H1 (cell line): Measurements from ENCODE around the gene PXMP4. TPM values are rescaled to one million over a fixed set of nuclear protein-coding genes. Genes with fewer than 3 reads are reported as not detected.

Source experiments
- CTCF ChIA-PET: fragments of 300-600 bp; sonication (Branson Sonifier 250); formaldehyde crosslinking; loops from one replicate; lab custom pipeline; 2021; ENCODE audit not compliant: partially characterized antibody; lab: Charles Lee
- POLR2A ChIA-PET: fragments of 300-600 bp; sonication (Branson Sonifier 250); formaldehyde crosslinking; loops from one replicate; lab custom pipeline; 2021; ENCODE audit warnings: inconsistent platforms; ENCODE audit not compliant: partially characterized antibody; lab: Charles Lee
- DNase-seq, 2 experiments: peaks; one replicate each; pipeline versions ENCODE4 v3.0.0 to v3.0.0-alpha.2; 2010 to 2022; ENCODE audit warnings: low spot score in 2 of 2, low read depth in 1 of 2, mixed read lengths in 1 of 2
- FAIRE-seq: peaks from 2 replicates; lab custom pipeline; 2011; peaks lifted over from hg19 to GRCh38; lab: Jason Lieb, UNC
- H2AFZ ChIP-seq: 2 replicates; pipeline ENCODE4 v1.8.1; 2012; ENCODE audit warnings: low read length, inconsistent platforms
- H2AK5ac ChIP-seq: 2 replicates; pipeline ENCODE4 v1.6.1; 2013; ENCODE audit warnings: low read depth, low read length
- H2BK120ac ChIP-seq: replicated peaks from 2 replicates; pipeline ENCODE3; 2013; ENCODE audit warnings: low read depth, low read length, inconsistent platforms
- H2BK12ac ChIP-seq: 2 replicates; pipeline ENCODE4 v1.6.1; 2013; ENCODE audit warnings: low read depth, low read length
- H2BK15ac ChIP-seq: 2 replicates; pipeline ENCODE4 v1.6.1; 2013; ENCODE audit warnings: low read length
- H2BK20ac ChIP-seq: 2 replicates; pipeline ENCODE4 v1.6.1; 2013; ENCODE audit warnings: low read length
- H2BK5ac ChIP-seq: 2 replicates; pipeline ENCODE4 v1.6.1; 2013; ENCODE audit warnings: low read depth, low read length
- H3K14ac ChIP-seq: 2 replicates; pipeline ENCODE4 v1.6.1; 2013; ENCODE audit warnings: inconsistent platforms; ENCODE audit not compliant: insufficient read length
- H3K18ac ChIP-seq: 2 replicates; pipeline ENCODE4 v1.6.1; 2013; ENCODE audit warnings: low read length; ENCODE audit errors: extremely low read depth
- H3K23ac ChIP-seq: 2 replicates; pipeline ENCODE4 v1.6.1; 2013; ENCODE audit warnings: inconsistent platforms; ENCODE audit not compliant: insufficient read length
- H3K23me2 ChIP-seq: 2 replicates; pipeline ENCODE4 v1.6.1; 2013; ENCODE audit warnings: low read depth, low read length
- H3K27ac ChIP-seq: 2 replicates; pipeline ENCODE4 v1.6.1; 2011; ENCODE audit warnings: low read depth, low read length, inconsistent platforms
- H3K27me3 ChIP-seq, 4 experiments: replicated peaks in 1 of 4; 1 replicate in 1 of 4; 2 replicates in 3 of 4; pipeline versions ENCODE4 v1.6.1 to v1.8.1; 2011 to 2013; ENCODE audit warnings: low read length in 3 of 4, mild to moderate bottlenecking in 3 of 4, inconsistent platforms in 2 of 4, mixed read lengths in 2 of 4, moderate library complexity in 1 of 4; ENCODE audit not compliant: control insufficient read depth in 3 of 4, insufficient read depth in 3 of 4; ENCODE audit errors: extremely low read depth in 1 of 4
- H3K36me3 ChIP-seq, 4 experiments: 2 replicates each; pipeline versions ENCODE4 v1.6.1 to v1.8.1; 2011 to 2013; ENCODE audit warnings: mild to moderate bottlenecking in 4 of 4, low read length in 3 of 4, moderate library complexity in 2 of 4, control low read depth in 1 of 4, inconsistent platforms in 1 of 4; ENCODE audit not compliant: insufficient read depth in 4 of 4, control insufficient read depth in 2 of 4
- H3K4ac ChIP-seq: replicated peaks from 2 replicates; pipeline ENCODE3; 2013; ENCODE audit warnings: low read length, low read depth, mixed read lengths, inconsistent platforms; ENCODE audit not compliant: insufficient read length
- H3K4me1 ChIP-seq, 4 experiments: replicated peaks in 1 of 4; 1 replicate in 1 of 4; 2 replicates in 3 of 4; pipeline versions ENCODE4 v1.6.1 to v1.8.1; 2011 to 2013; ENCODE audit warnings: low read length in 3 of 4, inconsistent platforms in 2 of 4, mixed read lengths in 1 of 4; ENCODE audit not compliant: insufficient read depth in 4 of 4, control insufficient read depth in 3 of 4
- H3K4me2 ChIP-seq, 2 experiments: 2 replicates each; pipeline versions ENCODE4 v1.6.1 to v1.8.1; 2011 to 2013; ENCODE audit warnings: low read depth in 2 of 2, low read length in 2 of 2, control low read depth in 1 of 2, inconsistent platforms in 1 of 2, mild to moderate bottlenecking in 1 of 2; ENCODE audit not compliant: insufficient read depth in 1 of 2
- H3K4me3 ChIP-seq, 4 experiments: fragments of 200-600, 300-600 bp in 1 of 4; sonication (generic), shearing (Covaris generic), sonication (Bioruptor Twin) in 1 of 4; 2 replicates each; pipeline versions ENCODE4 v1.5.1 to v1.8.1; 2011 to 2016; ENCODE audit warnings: low read length in 4 of 4, low read depth in 3 of 4, control low read depth in 2 of 4, inconsistent platforms in 2 of 4, mild to moderate bottlenecking in 2 of 4, mixed read lengths in 1 of 4, moderate library complexity in 1 of 4; ENCODE audit not compliant: insufficient read depth in 2 of 4; ENCODE audit errors: extremely low read depth in 1 of 4
- H3K56ac ChIP-seq: replicated peaks from 2 replicates; pipeline ENCODE3; 2013; ENCODE audit warnings: low read depth, mild to moderate bottlenecking, mixed read lengths, low read length, inconsistent platforms; ENCODE audit not compliant: insufficient read length
- H3K79me1 ChIP-seq: 2 replicates; pipeline ENCODE4 v1.6.1; 2013; ENCODE audit warnings: low read depth, low read length, control low read depth
- H3K79me2 ChIP-seq, 2 experiments: 2 replicates each; pipeline versions ENCODE4 v1.6.1 to v1.8.1; 2012 to 2013; ENCODE audit warnings: low read length in 2 of 2, mild to moderate bottlenecking in 2 of 2, inconsistent platforms in 1 of 2; ENCODE audit not compliant: insufficient read depth in 2 of 2, control insufficient read depth in 1 of 2
- H3K9ac ChIP-seq, 4 experiments: replicated peaks in 1 of 4; 1 replicate in 1 of 4; 2 replicates in 3 of 4; pipeline versions ENCODE4 v1.6.1 to v1.8.1; 2011 to 2013; ENCODE audit warnings: low read depth in 3 of 4, low read length in 3 of 4, control low read depth in 2 of 4, mild to moderate bottlenecking in 2 of 4, moderate library complexity in 2 of 4, inconsistent platforms in 1 of 4; ENCODE audit errors: extremely low read depth in 1 of 4
- H3K9me3 ChIP-seq, 2 experiments: 2 replicates each; pipeline versions ENCODE4 v1.6.1 to v1.8.1; 2012 to 2013; ENCODE audit warnings: mild to moderate bottlenecking in 2 of 2, moderate library complexity in 2 of 2, control low read depth in 1 of 2, inconsistent platforms in 1 of 2, low read depth in 1 of 2, low read length in 1 of 2, mixed read lengths in 1 of 2; ENCODE audit not compliant: insufficient read depth in 2 of 2
- H4K20me1 ChIP-seq, 2 experiments: replicated peaks in 1 of 2; 2 replicates each; pipeline versions ENCODE3 to v1.8.1; 2011 to 2013; ENCODE audit warnings: inconsistent platforms in 2 of 2, low read length in 2 of 2, mild to moderate bottlenecking in 1 of 2; ENCODE audit not compliant: insufficient read depth in 2 of 2, control insufficient read depth in 1 of 2
- H4K5ac ChIP-seq: 2 replicates; pipeline ENCODE4 v1.6.1; 2013; ENCODE audit warnings: low read length, low read depth, mixed read lengths, inconsistent platforms; ENCODE audit not compliant: insufficient read length
- H4K8ac ChIP-seq: 2 replicates; pipeline ENCODE4 v1.8.0; 2013; ENCODE audit warnings: mild to moderate bottlenecking, moderate library complexity, low read length, inconsistent platforms; ENCODE audit not compliant: insufficient read depth; ENCODE audit errors: extremely low read depth
- H4K91ac ChIP-seq: replicated peaks from 2 replicates; pipeline ENCODE3; 2013; ENCODE audit warnings: low read length, mixed read lengths, inconsistent platforms; ENCODE audit not compliant: insufficient read length
- BACH1 ChIP-seq: IDR thresholded peaks from 2 replicates; pipeline ENCODE4 v1.6.1; 2012; ENCODE audit warnings: low read length, improper control_type of control experiment
- CEBPB ChIP-seq: IDR thresholded peaks from 2 replicates; pipeline ENCODE4 v1.6.1; 2012; ENCODE audit warnings: low read depth, low read length
- CHD1 ChIP-seq: IDR thresholded peaks from 2 replicates; pipeline ENCODE4 v1.6.1; 2012; ENCODE audit warnings: low read depth, low read length, improper control_type of control experiment
- CTCF ChIP-seq, 3 experiments: IDR thresholded peaks; 1 replicate in 2 of 3; 2 replicates in 1 of 3; pipeline versions ENCODE4 v1.5.1 to v1.6.1; 2011; ENCODE audit warnings: low read length in 3 of 3, mild to moderate bottlenecking in 3 of 3, inconsistent platforms in 2 of 3, low read depth in 1 of 3, moderate library complexity in 1 of 3; ENCODE audit not compliant: insufficient read depth in 1 of 3; ENCODE audit errors: control extremely low read depth in 1 of 3
- EP300 ChIP-seq, 2 experiments: IDR thresholded peaks; 1 replicate in 1 of 2; 2 replicates in 1 of 2; pipeline ENCODE4 v1.6.1; 2011 to 2012; ENCODE audit warnings: low read depth in 2 of 2, low read length in 2 of 2, mild to moderate bottlenecking in 2 of 2, borderline replicate concordance in 1 of 2, inconsistent platforms in 1 of 2, moderate library complexity in 1 of 2
- HDAC6 ChIP-seq: IDR thresholded peaks from one replicate; pipeline ENCODE4 v1.7.1; 2012; ENCODE audit warnings: low read depth, mild to moderate bottlenecking, inconsistent platforms, low read length, moderate library complexity
- JUN ChIP-seq: IDR thresholded peaks from 2 replicates; pipeline ENCODE4 v1.6.1; 2011; ENCODE audit warnings: low read depth, mild to moderate bottlenecking, improper control_type of control experiment, low read length
- MAFK ChIP-seq: IDR thresholded peaks from 2 replicates; pipeline ENCODE4 v1.6.1; 2012; ENCODE audit warnings: low read depth, mild to moderate bottlenecking, improper control_type of control experiment, low read length
- SIRT6 ChIP-seq: IDR thresholded peaks from one replicate; pipeline ENCODE4 v1.7.1; 2012; ENCODE audit warnings: low read length, inconsistent platforms
- SP1 ChIP-seq: IDR thresholded peaks from 2 replicates; pipeline ENCODE4 v1.6.1; 2011; ENCODE audit warnings: low read depth, low read length
- WGBS, 2 experiments: shearing (Covaris generic) in 1 of 2; methylation state at CpG; one replicate each; pipeline versions ENCODE4 v1.1.6 to v1.1.7; 2013 to 2015; ENCODE audit warnings: low lambda C conversion rate in 2 of 2, mixed read lengths in 2 of 2, inconsistent platforms in 1 of 2, low coverage in 1 of 2, missing lambda C conversion rate in 1 of 2; ENCODE audit not compliant: insufficient replicate concordance in 2 of 2, insufficient coverage in 1 of 2, insufficient read length in 1 of 2; ENCODE audit errors: extremely low coverage in 1 of 2, missing lambda C conversion rate in 1 of 2; 5-methylcytosine and 5-hydroxymethylcytosine counted together
- polyA plus RNA-seq, 7 experiments: library from polyadenylated mRNA; depleted of rRNA in 3 of 7; stranded (reverse) in 5 of 7; unstranded in 2 of 7; fragments of >200 nt in 5 of 7; fragments of 200-250 nt in 2 of 7; gene quantifications; 1 replicate in 5 of 7; 2 replicates in 1 of 7; 4 replicates in 1 of 7; pipeline versions ENCODE4 v1.2.1 to v1.2.3, GENCODE V29; 2011 to 2013; ENCODE audit warnings: missing spikeins in 2 of 7, mixed read lengths in 2 of 7
- total RNA-seq: library from RNA; stranded (reverse); fragmentation: NEBNext Ultra II Directional; extraction: Animal tissue kit (Norgen Biotek cat#: 25700); gene quantifications from 2 replicates; pipeline ENCODE4 v1.2.1, GENCODE V29; 2021
- TF ChIP-seq, protein P1 (sequence below): IDR thresholded peaks from 2 replicates; pipeline ENCODE4 v1.6.1; 2011; ENCODE audit warnings: low read length, improper control_type of control experiment

PXMP4 gene
- total and polyA plus RNA-seq, 2 of the 8 experiments (the other 6 are each of a cell fraction or from before 2014, with no cell fraction given) = 3.3 to 3.4 TPM

DNA sequence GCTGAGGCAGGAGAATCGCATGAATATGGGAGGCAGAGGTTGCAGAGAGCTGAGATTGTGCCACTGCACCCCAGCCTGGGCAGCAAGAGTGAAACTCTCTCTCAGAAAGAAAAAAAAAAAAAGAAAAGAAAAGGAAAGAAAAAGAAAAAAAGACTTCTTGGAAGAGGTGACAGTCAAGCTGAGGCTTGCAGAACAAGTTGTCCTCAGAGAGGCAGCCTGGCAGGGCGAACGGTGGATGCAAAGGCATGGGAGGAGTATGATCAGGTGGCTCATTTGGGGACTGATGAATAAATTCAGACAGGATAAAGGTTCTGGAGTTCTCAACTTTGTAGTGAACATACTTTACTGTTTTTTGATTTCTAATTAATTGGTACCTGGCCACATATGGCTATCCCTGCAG, 24.1 kb upstream of the PXMP4 start:
- no peaks in the 10 kb centered on the region for H3K27me3 ChIP-seq
- H2BK120ac ChIP-seq = no peak overlapping the region
- H4K8ac ChIP-seq = no peak overlapping the region
- no peak for FAIRE-seq
- no peaks in the 10 kb centered on the region for H3K9me3 ChIP-seq
- H4K5ac ChIP-seq = no peak overlapping the region
- no peak overlapping the region for H2BK15ac ChIP-seq
- H3K14ac ChIP-seq = no peak overlapping the region
- H3K27ac ChIP-seq = no peak overlapping the region
- H3K4me3 ChIP-seq = no peak overlapping the region
- H3K23me2 ChIP-seq = no peaks in the 10 kb centered on the region
- H3K4ac ChIP-seq = no peak overlapping the region
- peaks cover 0 to 2% (median 0%) of the 10 kb centered on the region in 4 experiments; a peak in 1 of 7 replicates for H3K4me1 ChIP-seq
- no peak overlapping the region for H2AFZ ChIP-seq
- no peaks in the 10 kb centered on the region for H4K20me1 ChIP-seq
- H4K91ac ChIP-seq = no peak overlapping the region
- no peak overlapping the region for H3K56ac ChIP-seq
- no peaks in the 10 kb centered on the region for H3K36me3 ChIP-seq
- POLR2A ChIA-PET = no interaction called here
- H3K9ac ChIP-seq = no peak overlapping the region
- H3K79me1 ChIP-seq = no peaks in the 10 kb centered on the region; the same call in 1 of the 2 replicates
- H2AK5ac ChIP-seq = no peak overlapping the region
- H2BK5ac ChIP-seq = no peak overlapping the region
- no peak overlapping the region for H2BK12ac ChIP-seq
- H2BK20ac ChIP-seq = no peak overlapping the region
- H3K18ac ChIP-seq = no peak overlapping the region
- DNase-seq = no peak
- CTCF ChIA-PET = no interaction called here
- WGBS, 2 experiments = 100% methylated on average over 3 of the region's 3 CpGs; no CpG with 5 or more reads in 1 of the 2 experiments
- no peak overlapping the region for H3K23ac ChIP-seq
- no peak overlapping the region for H3K4me2 ChIP-seq
- no peaks in the 10 kb centered on the region for H3K79me2 ChIP-seq
- TF ChIP-seq HDAC6 = no peak
- no peak for TF ChIP-seq SP1
- TF ChIP-seq, protein P1, sequence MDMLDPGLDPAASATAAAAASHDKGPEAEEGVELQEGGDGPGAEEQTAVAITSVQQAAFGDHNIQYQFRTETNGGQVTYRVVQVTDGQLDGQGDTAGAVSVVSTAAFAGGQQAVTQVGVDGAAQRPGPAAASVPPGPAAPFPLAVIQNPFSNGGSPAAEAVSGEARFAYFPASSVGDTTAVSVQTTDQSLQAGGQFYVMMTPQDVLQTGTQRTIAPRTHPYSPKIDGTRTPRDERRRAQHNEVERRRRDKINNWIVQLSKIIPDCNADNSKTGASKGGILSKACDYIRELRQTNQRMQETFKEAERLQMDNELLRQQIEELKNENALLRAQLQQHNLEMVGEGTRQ = no peak
- TF ChIP-seq EP300 (IDR thresholded peaks at IDR 0.05; ENCODE audit: borderline replicate concordance in 1 of 2, low read depth in 2 of 2, low read length in 2 of 2) = no peak
- TF ChIP-seq MAFK = no peak
- no peak for TF ChIP-seq SIRT6
- TF ChIP-seq CTCF (IDR thresholded peaks at IDR 0.05; ENCODE audit: control extremely low read depth in 1 of 3, insufficient read depth in 1 of 3, low read depth in 1 of 3, low read length in 3 of 3) = no peak
- TF ChIP-seq CHD1 = no peak
- TF ChIP-seq CEBPB = no peak
- no peak for TF ChIP-seq BACH1
- no peak for TF ChIP-seq JUN
